ENCODE results near the gene UBIAD1. TPM values are rescaled to one million over a fixed set of nuclear protein-coding genes. Genes with fewer than 3 reads are reported as not detected.

Gene UBIAD1
- total and polyA plus RNA-seq, 2 of the 13 experiments (the other 11 are each of a cell fraction or from before 2014, with no cell fraction given), result 16.9 to 20.4 TPM

- Histone ChIP-seq H2AFZ (ENCODE audit: low read length) (no peak overlapping the region), H3K9me3 (ENCODE audit: low read length) (no peaks in the 10 kb centered on the region), H4K20me1 (ENCODE audit: insufficient read depth, low read length) (no peaks in the 10 kb centered on the region), H3K9ac (ENCODE audit: insufficient read depth, low read depth, low read length) (no peak overlapping the region), H3K27me3 (ENCODE audit: control insufficient read depth in 1 of 2, insufficient read depth in 2 of 2, low read length in 2 of 2) (0 out of 5 replicates have a peak, but pooled peaks cover 0 to 1% of the 10 kb centered on the region in 2 experiments), H3K4me2 (ENCODE audit: low read depth, low read length) (no peak overlapping the region), H3K4me1 (ENCODE audit: insufficient read depth, low read length) (no peaks in the 10 kb centered on the region), H3K36me3 (replicated peaks in 1 of 2; ENCODE audit: control insufficient read depth in 1 of 2, insufficient read depth in 2 of 2, low read length in 2 of 2) (peaks cover 7 to 11% of the 10 kb centered on the region in 2 experiments; a peak in 3 of 5 replicates), H3K4me3 (replicated peaks in 1 of 3; ENCODE audit: insufficient read depth in 1 of 3, low read depth in 2 of 3, low read length in 3 of 3) (no peak overlapping the region), H3K27ac (ENCODE audit: extremely low read length, insufficient read depth, low read length) (no peak overlapping the region), H3K79me2 (ENCODE audit: insufficient read depth, low read length) (no peaks in the 10 kb centered on the region)
- CTCF ChIA-PET (ENCODE audit: low intra/inter-chr PET ratio, low total read pairs), result no interaction called here
- in situ Hi-C loops (cut with HindIII; ENCODE audit: extremely low pct_ligation_motif_present, low pct_unique_long_range_greater_than_20kb), result no loop called here
- intact Hi-C loops (cut with micrococcal nuclease; ENCODE audit: unreplicated experiment), result no loop called here
- ATAC-seq, result no peak
- POLR2A ChIA-PET, result no interaction called here
- no peak for FAIRE-seq
- 88% methylated on average over 12 of the region's 12 CpGs for WGBS (ENCODE audit: low lambda C conversion rate)
- DNase-seq (ENCODE audit: low spot score), result no peak
- no peak for TF ChIP-seq ARNTL (CRISPR knock-in tag; IDR thresholded peaks at IDR 0.05)
- TF ChIP-seq MAF1 (CRISPR knock-in tag; IDR thresholded peaks at IDR 0.05; ENCODE audit: borderline replicate concordance), result no peak
- TF ChIP-seq ZNF552 (CRISPR knock-in tag; IDR thresholded peaks at IDR 0.05; ENCODE audit: borderline replicate concordance), result no peak
- no peak for TF ChIP-seq KLF16 (CRISPR knock-in tag; IDR thresholded peaks at IDR 0.05)
- TF ChIP-seq KAT7 (CRISPR knock-in tag; IDR thresholded peaks at IDR 0.05; ENCODE audit: borderline replicate concordance), result no peak
- TF ChIP-seq, protein P1, sequence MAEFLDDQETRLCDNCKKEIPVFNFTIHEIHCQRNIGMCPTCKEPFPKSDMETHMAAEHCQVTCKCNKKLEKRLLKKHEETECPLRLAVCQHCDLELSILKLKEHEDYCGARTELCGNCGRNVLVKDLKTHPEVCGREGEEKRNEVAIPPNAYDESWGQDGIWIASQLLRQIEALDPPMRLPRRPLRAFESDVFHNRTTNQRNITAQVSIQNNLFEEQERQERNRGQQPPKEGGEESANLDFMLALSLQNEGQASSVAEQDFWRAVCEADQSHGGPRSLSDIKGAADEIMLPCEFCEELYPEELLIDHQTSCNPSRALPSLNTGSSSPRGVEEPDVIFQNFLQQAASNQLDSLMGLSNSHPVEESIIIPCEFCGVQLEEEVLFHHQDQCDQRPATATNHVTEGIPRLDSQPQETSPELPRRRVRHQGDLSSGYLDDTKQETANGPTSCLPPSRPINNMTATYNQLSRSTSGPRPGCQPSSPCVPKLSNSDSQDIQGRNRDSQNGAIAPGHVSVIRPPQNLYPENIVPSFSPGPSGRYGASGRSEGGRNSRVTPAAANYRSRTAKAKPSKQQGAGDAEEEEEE (CRISPR knock-in tag; IDR thresholded peaks at IDR 0.05; ENCODE audit: borderline replicate concordance), result no peak
- no peak for TF ChIP-seq JUNB (CRISPR knock-in tag; IDR thresholded peaks at IDR 0.05; ENCODE audit: borderline replicate concordance)
- TF ChIP-seq ZBTB1 (CRISPR knock-in tag; IDR thresholded peaks at IDR 0.05; ENCODE audit: borderline replicate concordance), result no peak
- TF ChIP-seq DNMT3B (CRISPR knock-in tag; conservative IDR thresholded peaks at IDR 0.05), result no peak
- no peak for TF ChIP-seq HIVEP1 (CRISPR knock-in tag; IDR thresholded peaks at IDR 0.05)
- no peak for TF ChIP-seq ZNF841 (CRISPR knock-in tag; IDR thresholded peaks at IDR 0.05; ENCODE audit: borderline replicate concordance)
- TF ChIP-seq ZNF292 (CRISPR knock-in tag; IDR thresholded peaks at IDR 0.05; ENCODE audit: borderline replicate concordance, low read depth), result no peak
- no peak for TF ChIP-seq YEATS2 (CRISPR knock-in tag; IDR thresholded peaks at IDR 0.05; ENCODE audit: borderline replicate concordance)
- TF ChIP-seq ZNF24 (IDR thresholded peaks at IDR 0.05), result no peak
- no TSS peak for BruUV-seq (replicated peaks)
Observed at GRCh38 chr1:11298390-11299224, 25.6 kb downstream of the UBIAD1 start.

All from HepG2 (cell line).